HepG2 (cell line): ENCODE measurements around the gene EPN3.

ENCODE experiments used
- AHDC1 ChIP-seq: sonication (generic); formaldehyde crosslinking; IDR thresholded peaks from 2 replicates; pipeline ENCODE4 v1.5.1; 2020; ENCODE audit warnings: mild to moderate bottlenecking, missing genetic modification reagents, borderline replicate concordance
- ATF3 ChIP-seq: sonication (generic); formaldehyde crosslinking; IDR thresholded peaks from 2 replicates; pipeline ENCODE4 v1.4.0; 2020; ENCODE audit warnings: missing genetic modification reagents
- ATF7 ChIP-seq, 2 experiments: fragments of 450-650 bp in 1 of 2; sonication (generic) in 1 of 2; formaldehyde crosslinking in 1 of 2; IDR thresholded peaks; 2 replicates each; pipeline versions ENCODE4 v1.4.0 to v1.6.1; 2016 to 2020; ENCODE audit warnings: antibody characterized with exemption in 1 of 2, mild to moderate bottlenecking in 1 of 2, missing genetic modification reagents in 1 of 2
- BRCA1 ChIP-seq: sonication (generic); formaldehyde crosslinking; IDR thresholded peaks from 2 replicates; pipeline ENCODE4 v1.4.0; 2020; ENCODE audit warnings: missing genetic modification reagents
- MYC ChIP-seq: sonication (generic); formaldehyde crosslinking; IDR thresholded peaks from 2 replicates; pipeline ENCODE4 v1.9.0; 2021; ENCODE audit warnings: missing genetic modification reagents, borderline replicate concordance
- POLR2AphosphoS5 ChIP-seq: IDR thresholded peaks from 2 replicates; pipeline ENCODE4 v1.6.1; 2012; ENCODE audit warnings: low read depth, low read length
- ZNF143 ChIP-seq: sonication (generic); formaldehyde crosslinking; IDR thresholded peaks from 2 replicates; pipeline ENCODE4 v1.4.0; 2020; ENCODE audit warnings: missing genetic modification reagents
- TF ChIP-seq, protein P1 (sequence below): sonication (generic); formaldehyde crosslinking; IDR thresholded peaks from 2 replicates; pipeline ENCODE4 v1.8.1; 2023; ENCODE audit warnings: missing genetic modification reagents, inconsistent platforms, borderline replicate concordance
- TF ChIP-seq, protein P2 (sequence below): sonication (generic); formaldehyde crosslinking; IDR thresholded peaks from 2 replicates; pipeline ENCODE4 v1.9.0; 2021; ENCODE audit warnings: missing genetic modification reagents, borderline replicate concordance

GRCh38 chr17:50538549-50539410 lies 6.2 kb downstream of the EPN3 start:
- TF ChIP-seq POLR2AphosphoS5 = peak; percentile 38; the same call in 1 of the 2 replicates
- no peak for TF ChIP-seq BRCA1 (CRISPR knock-in tag)
- TF ChIP-seq, protein P1, sequence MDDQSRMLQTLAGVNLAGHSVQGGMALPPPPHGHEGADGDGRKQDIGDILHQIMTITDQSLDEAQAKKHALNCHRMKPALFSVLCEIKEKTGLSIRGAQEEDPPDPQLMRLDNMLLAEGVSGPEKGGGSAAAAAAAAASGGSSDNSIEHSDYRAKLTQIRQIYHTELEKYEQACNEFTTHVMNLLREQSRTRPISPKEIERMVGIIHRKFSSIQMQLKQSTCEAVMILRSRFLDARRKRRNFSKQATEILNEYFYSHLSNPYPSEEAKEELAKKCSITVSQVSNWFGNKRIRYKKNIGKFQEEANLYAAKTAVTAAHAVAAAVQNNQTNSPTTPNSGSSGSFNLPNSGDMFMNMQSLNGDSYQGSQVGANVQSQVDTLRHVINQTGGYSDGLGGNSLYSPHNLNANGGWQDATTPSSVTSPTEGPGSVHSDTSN (CRISPR knock-in tag) = no peak
- no peak for TF ChIP-seq ATF7 (IDR thresholded peaks at IDR 0.05)
- TF ChIP-seq ATF7 (CRISPR knock-in tag; IDR thresholded peaks at IDR 0.05) = peak; percentile 25; the same call in 1 of the 2 replicates
- peak; percentile 43; the same call in 1 of the 2 replicates for TF ChIP-seq MYC (CRISPR knock-in tag)
- TF ChIP-seq AHDC1 (CRISPR knock-in tag) = no peak
- no peak for TF ChIP-seq ATF3
- TF ChIP-seq, protein P2, sequence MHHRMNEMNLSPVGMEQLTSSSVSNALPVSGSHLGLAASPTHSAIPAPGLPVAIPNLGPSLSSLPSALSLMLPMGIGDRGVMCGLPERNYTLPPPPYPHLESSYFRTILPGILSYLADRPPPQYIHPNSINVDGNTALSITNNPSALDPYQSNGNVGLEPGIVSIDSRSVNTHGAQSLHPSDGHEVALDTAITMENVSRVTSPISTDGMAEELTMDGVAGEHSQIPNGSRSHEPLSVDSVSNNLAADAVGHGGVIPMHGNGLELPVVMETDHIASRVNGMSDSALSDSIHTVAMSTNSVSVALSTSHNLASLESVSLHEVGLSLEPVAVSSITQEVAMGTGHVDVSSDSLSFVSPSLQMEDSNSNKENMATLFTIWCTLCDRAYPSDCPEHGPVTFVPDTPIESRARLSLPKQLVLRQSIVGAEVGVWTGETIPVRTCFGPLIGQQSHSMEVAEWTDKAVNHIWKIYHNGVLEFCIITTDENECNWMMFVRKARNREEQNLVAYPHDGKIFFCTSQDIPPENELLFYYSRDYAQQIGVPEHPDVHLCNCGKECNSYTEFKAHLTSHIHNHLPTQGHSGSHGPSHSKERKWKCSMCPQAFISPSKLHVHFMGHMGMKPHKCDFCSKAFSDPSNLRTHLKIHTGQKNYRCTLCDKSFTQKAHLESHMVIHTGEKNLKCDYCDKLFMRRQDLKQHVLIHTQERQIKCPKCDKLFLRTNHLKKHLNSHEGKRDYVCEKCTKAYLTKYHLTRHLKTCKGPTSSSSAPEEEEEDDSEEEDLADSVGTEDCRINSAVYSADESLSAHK (CRISPR knock-in tag) = no peak
- TF ChIP-seq ZNF143 (CRISPR knock-in tag) = 0 out of 2 replicates have a peak, but pooled peaks have one; percentile 29
